Measurements from ENCODE around the gene FBLN2.

Gene FBLN2

GRCh38 chr3:13533885-13534301, 15.0 kb upstream of the FBLN2 start:
- DNase-seq: no peak

GRCh38 chr3:13535526-13535875, 13.4 kb upstream of the FBLN2 start:
- no peak for DNase-seq

GRCh38 chr3:13535905-13536304, 13.0 kb upstream of the FBLN2 start:
- DNase-seq: no peak

GRCh38 chr3:13536432-13536831, 12.5 kb upstream of the FBLN2 start:
- DNase-seq: no peak

GRCh38 chr3:13536832-13537231, 12.1 kb upstream of the FBLN2 start:
- no peak for DNase-seq

GRCh38 chr3:13537244-13537908, 11.5 kb upstream of the FBLN2 start:
- DNase-seq: no peak

GRCh38 chr3:13537909-13538296, 11.0 kb upstream of the FBLN2 start:
- no peak for DNase-seq

- no peak for DNase-seq
Measured at GRCh38 chr3:13538520-13539291, 10.2 kb upstream of the FBLN2 start.

- no peak for DNase-seq
Measured at GRCh38 chr3:13539292-13539638, 9.7 kb upstream of the FBLN2 start.

GRCh38 chr3:13539671-13540070, 9.3 kb upstream of the FBLN2 start:
- no peak for DNase-seq

GRCh38 chr3:13540297-13540995, 8.5 kb upstream of the FBLN2 start:
- no peak for DNase-seq

- no peak for DNase-seq
Measured at GRCh38 chr3:13541691-13542090, 7.2 kb upstream of the FBLN2 start.

- DNase-seq: no peak
Measured at GRCh38 chr3:13542142-13542541, 6.8 kb upstream of the FBLN2 start.

- DNase-seq: no peak
Measured at GRCh38 chr3:13543253-13543652, 5.7 kb upstream of the FBLN2 start.

GRCh38 chr3:13544293-13544831, 4.6 kb upstream of the FBLN2 start:
- DNase-seq: peak; percentile 24

GRCh38 chr3:13544951-13545651, 3.8 kb upstream of the FBLN2 start:
- DNase-seq: no peak

GRCh38 chr3:13545952-13546454, 2.9 kb upstream of the FBLN2 start:
- DNase-seq: no peak

GRCh38 chr3:13546667-13547171, 2.2 kb upstream of the FBLN2 start:
- no peak for DNase-seq

GRCh38 chr3:13547591-13548371, 1.1 kb upstream of the FBLN2 start:
- DNase-seq: no peak

GRCh38 chr3:13549623-13550422, 898 bp downstream of the FBLN2 start:
- DNase-seq: no peak

- no peak for DNase-seq
Measured at GRCh38 chr3:13550423-13550690, 1.4 kb downstream of the FBLN2 start.
